PFSK-1 (cell line): ENCODE measurements around the gene LAT.

Source experiments
- FOXP2 ChIP-seq: optimal IDR thresholded peaks from 2 replicates; pipeline ENCODE3; 2011; ENCODE audit warnings: borderline replicate concordance, control low read depth, inconsistent platforms; ENCODE audit not compliant: insufficient read depth; ENCODE audit errors: extremely low read length, extremely low read depth
- POLR2AphosphoS5 ChIP-seq: IDR thresholded peaks from 2 replicates; pipeline ENCODE4 v1.6.1; 2012; ENCODE audit warnings: low read depth, mild to moderate bottlenecking, control low read depth, low read length, moderate library complexity
- REST ChIP-seq, 2 experiments: IDR thresholded peaks; 2 replicates each; pipeline versions ENCODE4 v1.6.1 to v1.8.0; 2011 to 2012; ENCODE audit warnings: low read depth in 2 of 2, low read length in 2 of 2, control low read depth in 1 of 2, inconsistent platforms in 1 of 2, mild to moderate bottlenecking in 1 of 2, moderate library complexity in 1 of 2; ENCODE audit not compliant: insufficient read depth in 1 of 2
- SIN3A ChIP-seq: IDR thresholded peaks from 2 replicates; pipeline ENCODE4 v1.6.1; 2012; ENCODE audit warnings: mild to moderate bottlenecking, low read length, moderate library complexity, borderline replicate concordance; ENCODE audit not compliant: insufficient read depth
- TAF1 ChIP-seq: IDR thresholded peaks from 2 replicates; pipeline ENCODE4 v1.6.1; 2012; ENCODE audit warnings: low read length, control low read depth, borderline replicate concordance; ENCODE audit not compliant: insufficient read depth

LAT gene

GRCh38 chr16:29000019-29000418, 15.2 kb downstream of the LAT start:
- TF ChIP-seq TAF1 (no peak), POLR2AphosphoS5 (no peak), SIN3A (no peak), REST (IDR thresholded peaks at IDR 0.05; ENCODE audit: insufficient read depth in 1 of 2, low read depth in 2 of 2, low read length in 2 of 2) (no peak), FOXP2 (no peak)

- TF ChIP-seq TAF1 (no peak), POLR2AphosphoS5 (no peak), SIN3A (no peak), REST (IDR thresholded peaks at IDR 0.05; ENCODE audit: insufficient read depth in 1 of 2, low read depth in 2 of 2, low read length in 2 of 2) (no peak), FOXP2 (no peak)
Measured at GRCh38 chr16:29007730-29008593, 23.1 kb downstream of the LAT start.

GRCh38 chr16:29009050-29009837, 24.4 kb downstream of the LAT start:
- TF ChIP-seq TAF1, result no peak
- no peak for TF ChIP-seq POLR2AphosphoS5
- TF ChIP-seq REST (IDR thresholded peaks at IDR 0.05; ENCODE audit: insufficient read depth in 1 of 2, low read depth in 2 of 2, low read length in 2 of 2), result no peak
- no peak for TF ChIP-seq SIN3A
- no peak for TF ChIP-seq FOXP2

GRCh38 chr16:29009838-29010166, 24.9 kb downstream of the LAT start:
- TF ChIP-seq REST (IDR thresholded peaks at IDR 0.05; ENCODE audit: insufficient read depth in 1 of 2, low read depth in 2 of 2, low read length in 2 of 2), result no peak
- TF ChIP-seq FOXP2, result no peak
- TF ChIP-seq TAF1, result no peak
- no peak for TF ChIP-seq SIN3A
- no peak for TF ChIP-seq POLR2AphosphoS5
